Tibial nerve (tissue), 4 donors: ENCODE results near the gene ARID1B. TPM values are rescaled to one million over a fixed set of nuclear protein-coding genes. Genes with fewer than 3 reads are reported as not detected.

Experiments used
- DNase-seq, 2 donors: peaks; one replicate each; pipeline ENCODE4 v3.0.0-alpha.2; 2019; ENCODE audit warnings: low spot score in 2 of 2
- H3K27ac ChIP-seq, 4 donors: fragments of 200-600 bp; sonication (generic) in 3 of 4; one replicate each; pipeline ENCODE4 v1.5.1; 2017 to 2019; ENCODE audit warnings: mild to moderate bottlenecking in 1 of 4
- H3K27me3 ChIP-seq, 2 donors: fragments of 200-600 bp; sonication (generic) in 1 of 2; one replicate each; pipeline versions ENCODE4 v1.5.1 to v1.6.0; 2017 to 2019
- H3K36me3 ChIP-seq, 3 donors: fragments of 200-600 bp; sonication (generic); one replicate each; pipeline ENCODE4 v1.5.1; 2018 to 2019
- H3K4me1 ChIP-seq, 4 donors: fragments of 200-600 bp; sonication (generic) in 3 of 4; one replicate each; pipeline ENCODE4 v1.5.1; 2017 to 2019
- H3K4me3 ChIP-seq, 4 donors: fragments of 200-600 bp; sonication (generic) in 3 of 4; one replicate each; pipeline ENCODE4 v1.5.1; 2017 to 2019; ENCODE audit warnings: mild to moderate bottlenecking in 1 of 4, moderate library complexity in 1 of 4
- H3K9me3 ChIP-seq, 4 donors: fragments of 200-600 bp; sonication (generic) in 3 of 4; one replicate each; pipeline ENCODE4 v1.5.1; 2017 to 2019
- EP300 ChIP-seq, 2 donors: sonication (generic); formaldehyde crosslinking; IDR thresholded peaks; one replicate each; pipeline ENCODE4 v1.6.1; 2017; ENCODE audit warnings: antibody characterized with exemption in 2 of 2, mild to moderate bottlenecking in 1 of 2
- POLR2A ChIP-seq, 2 donors: fragments of 450-650 bp; IDR thresholded peaks; one replicate each; pipeline ENCODE4 v1.6.1; 2017; ENCODE audit warnings: antibody characterized with exemption in 2 of 2, mild to moderate bottlenecking in 2 of 2, moderate library complexity in 2 of 2
- WGBS, 2 donors: methylation state at CpG; one replicate each; pipeline ENCODE4 v1.1.5; 2018; 5-methylcytosine and 5-hydroxymethylcytosine counted together
- total RNA-seq, 4 donors: library from RNA; depleted of rRNA; stranded (reverse); fragments of >200 nt; gene quantifications; one replicate each; pipeline ENCODE4 v1.1.0, GENCODE V29; 2016
- TF ChIP-seq, protein P1 (sequence below), 5 experiments: fragments of 200-600 bp in 3 of 5; fragments of 450-650 bp in 2 of 5; sonication (generic) in 3 of 5; IDR thresholded peaks; one replicate each; pipeline ENCODE4 v1.5.1; 2016 to 2019; ENCODE audit warnings: antibody characterized with exemption in 5 of 5, mild to moderate bottlenecking in 3 of 5, moderate library complexity in 2 of 5

The ARID1B gene
- total RNA-seq, 4 donors from 2014 or later = 91.5 to 123 (median 110) TPM

DNA sequence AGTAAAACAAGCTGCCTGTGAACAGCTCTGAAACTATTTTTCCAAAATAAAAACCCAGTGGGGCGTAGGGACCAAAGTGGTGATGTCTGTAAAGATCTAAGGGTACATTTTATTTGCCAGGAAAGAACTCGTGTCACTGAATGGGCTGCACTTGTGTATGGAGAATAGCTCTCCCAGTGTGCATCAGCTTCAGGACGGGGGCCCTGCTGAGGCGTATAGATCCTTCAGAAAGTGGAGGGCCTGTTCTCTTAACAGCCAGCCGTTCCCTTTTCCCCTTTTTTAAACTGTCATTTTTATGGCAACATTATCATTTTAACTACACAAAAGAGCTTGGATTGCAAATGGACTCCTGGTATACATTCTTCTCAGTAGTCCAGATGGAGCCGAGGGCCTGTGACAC lies 408.8 kb downstream of the ARID1B start:
- H3K27ac ChIP-seq = no peak overlapping the region
- H3K36me3 ChIP-seq = peaks cover 0 to 76% (median 18%) of the 10 kb centered on the region in 3 donors
- no peaks in the 10 kb centered on the region for H3K27me3 ChIP-seq
- TF ChIP-seq EP300 (IDR thresholded peaks at IDR 0.05) (no peak), POLR2A (IDR thresholded peaks at IDR 0.05) (no peak)
- TF ChIP-seq, protein P1, sequence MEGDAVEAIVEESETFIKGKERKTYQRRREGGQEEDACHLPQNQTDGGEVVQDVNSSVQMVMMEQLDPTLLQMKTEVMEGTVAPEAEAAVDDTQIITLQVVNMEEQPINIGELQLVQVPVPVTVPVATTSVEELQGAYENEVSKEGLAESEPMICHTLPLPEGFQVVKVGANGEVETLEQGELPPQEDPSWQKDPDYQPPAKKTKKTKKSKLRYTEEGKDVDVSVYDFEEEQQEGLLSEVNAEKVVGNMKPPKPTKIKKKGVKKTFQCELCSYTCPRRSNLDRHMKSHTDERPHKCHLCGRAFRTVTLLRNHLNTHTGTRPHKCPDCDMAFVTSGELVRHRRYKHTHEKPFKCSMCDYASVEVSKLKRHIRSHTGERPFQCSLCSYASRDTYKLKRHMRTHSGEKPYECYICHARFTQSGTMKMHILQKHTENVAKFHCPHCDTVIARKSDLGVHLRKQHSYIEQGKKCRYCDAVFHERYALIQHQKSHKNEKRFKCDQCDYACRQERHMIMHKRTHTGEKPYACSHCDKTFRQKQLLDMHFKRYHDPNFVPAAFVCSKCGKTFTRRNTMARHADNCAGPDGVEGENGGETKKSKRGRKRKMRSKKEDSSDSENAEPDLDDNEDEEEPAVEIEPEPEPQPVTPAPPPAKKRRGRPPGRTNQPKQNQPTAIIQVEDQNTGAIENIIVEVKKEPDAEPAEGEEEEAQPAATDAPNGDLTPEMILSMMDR (IDR thresholded peaks at IDR 0.05) = no peak
- 81 to 84% methylated on average over 6 of the region's 6 CpGs for WGBS, 2 donors
- no peak overlapping the region for H3K4me3 ChIP-seq
- no peak for DNase-seq
- H3K9me3 ChIP-seq = no peaks in the 10 kb centered on the region
- H3K4me1 ChIP-seq = peaks cover 0 to 25% (median 0%) of the 10 kb centered on the region in 4 donors

DNA sequence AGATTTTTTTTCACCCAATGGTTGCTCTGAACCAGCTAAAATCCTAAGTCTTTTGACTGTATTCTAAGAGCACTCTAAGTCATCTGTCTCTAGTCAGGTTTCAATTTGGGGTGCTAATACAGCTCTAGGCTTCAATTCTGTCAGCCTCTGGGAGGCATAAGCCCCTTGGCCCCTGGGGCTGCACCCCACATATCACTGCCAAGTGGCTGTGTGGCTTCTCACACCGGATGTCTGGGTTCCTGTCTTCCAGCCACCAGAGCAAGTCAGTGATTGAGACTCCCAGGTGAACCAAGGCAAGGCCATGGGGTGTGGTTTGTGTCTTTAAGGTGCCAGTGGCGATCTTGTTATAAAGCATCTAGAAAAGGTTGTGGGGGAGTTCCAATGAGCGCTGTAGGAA lies 409.6 kb downstream of the ARID1B start:
- Histone ChIP-seq H3K4me3 (no peak overlapping the region), H3K4me1 (peaks cover 0 to 25% (median 0%) of the 10 kb centered on the region in 4 donors), H3K9me3 (no peaks in the 10 kb centered on the region), H3K27me3 (no peaks in the 10 kb centered on the region), H3K36me3 (peaks cover 0 to 76% (median 20%) of the 10 kb centered on the region in 3 donors), H3K27ac (no peak overlapping the region)
- DNase-seq = no peak
- TF ChIP-seq POLR2A (IDR thresholded peaks at IDR 0.05) = no peak
- TF ChIP-seq EP300 (IDR thresholded peaks at IDR 0.05) = no peak
- TF ChIP-seq, protein P1 (IDR thresholded peaks at IDR 0.05) = no peak
- 84 to 94% methylated on average over 3 of the region's 3 CpGs for WGBS, 2 donors

DNA sequence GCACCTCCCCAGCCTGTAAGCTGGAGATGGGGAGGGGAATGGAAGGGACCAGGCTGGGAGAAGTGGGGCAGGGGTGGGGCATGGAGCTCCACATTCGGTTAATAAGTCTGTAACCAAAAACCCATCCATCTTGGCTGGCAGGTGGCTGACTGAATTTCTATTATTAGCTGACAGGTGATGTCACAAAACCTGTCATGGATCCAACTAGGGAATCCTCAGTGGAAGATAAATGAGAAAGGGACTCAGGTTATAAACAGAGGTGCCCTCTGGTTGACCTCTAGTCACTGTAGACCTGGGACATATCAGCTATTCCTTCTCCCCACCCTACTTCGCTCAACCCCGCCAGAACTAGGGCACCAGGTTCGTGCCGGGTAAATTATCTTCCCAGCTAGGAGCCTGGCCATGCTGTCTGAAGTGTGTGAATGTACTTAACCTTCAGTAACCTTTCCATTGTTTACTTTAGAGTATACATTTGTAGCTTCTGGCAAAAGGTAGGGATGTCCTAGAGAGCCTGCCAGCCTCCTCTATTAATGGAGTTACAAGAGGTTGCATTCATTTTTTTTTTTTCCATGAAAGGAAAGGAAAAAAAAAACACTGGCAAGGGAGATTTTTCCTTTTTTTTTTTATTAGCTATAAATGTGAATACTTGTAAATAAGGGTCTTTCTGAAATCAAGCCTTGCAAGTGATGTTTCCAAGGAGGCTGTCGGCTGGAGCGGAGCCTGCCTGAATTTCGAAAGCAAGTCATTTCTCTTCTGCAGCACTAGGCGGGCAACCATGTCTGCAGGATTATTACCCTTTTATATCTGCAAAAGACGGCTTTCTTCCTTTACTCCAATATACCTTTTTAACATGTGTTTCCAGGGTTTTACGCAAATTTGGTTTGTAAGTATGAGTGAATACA lies 410.3 kb downstream of the ARID1B start:
- DNase-seq = no peak
- WGBS, 2 donors = 73 to 77% methylated on average over 11 of the region's 11 CpGs
- Histone ChIP-seq H3K4me1 (peaks cover 0 to 25% (median 0%) of the 10 kb centered on the region in 4 donors), H3K27ac (no peak overlapping the region), H3K36me3 (peaks cover 0 to 76% (median 20%) of the 10 kb centered on the region in 3 donors), H3K9me3 (no peaks in the 10 kb centered on the region), H3K27me3 (no peaks in the 10 kb centered on the region), H3K4me3 (no peak overlapping the region)
- TF ChIP-seq EP300 (IDR thresholded peaks at IDR 0.05) = no peak
- no peak for TF ChIP-seq POLR2A (IDR thresholded peaks at IDR 0.05)
- TF ChIP-seq, protein P1 (IDR thresholded peaks at IDR 0.05) = no peak

DNA sequence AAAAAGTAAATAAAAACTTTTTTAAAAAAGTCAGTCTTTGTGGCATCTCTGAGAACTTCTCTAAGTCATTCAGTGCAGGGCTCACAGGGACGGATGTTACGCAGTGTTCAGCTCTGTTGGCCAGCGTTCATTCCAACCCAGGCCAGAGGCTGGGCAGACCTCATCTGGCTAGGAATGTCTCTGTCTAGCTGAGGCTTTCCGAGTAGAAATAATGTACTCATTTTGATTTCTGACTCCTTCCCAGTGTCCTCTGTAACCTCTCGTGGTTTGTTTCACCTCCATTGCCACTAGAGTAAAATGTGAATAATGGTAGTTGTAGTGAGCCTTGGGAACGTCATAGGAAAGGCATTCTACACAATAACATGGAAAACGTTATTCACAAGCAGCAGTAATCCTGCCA lies 411.0 kb downstream of the ARID1B start:
- WGBS, 2 donors = 54% methylated on average over 7 of the region's 7 CpGs
- TF ChIP-seq, protein P1 (IDR thresholded peaks at IDR 0.05) = no peak
- TF ChIP-seq POLR2A (IDR thresholded peaks at IDR 0.05) = no peak
- TF ChIP-seq EP300 (IDR thresholded peaks at IDR 0.05) = no peak
- Histone ChIP-seq H3K36me3 (peaks cover 0 to 74% (median 20%) of the 10 kb centered on the region in 3 donors), H3K4me3 (no peak overlapping the region), H3K27ac (no peak overlapping the region), H3K9me3 (no peaks in the 10 kb centered on the region), H3K4me1 (peaks cover 0 to 22% (median 0%) of the 10 kb centered on the region in 4 donors), H3K27me3 (no peaks in the 10 kb centered on the region)
- no peak for DNase-seq

DNA sequence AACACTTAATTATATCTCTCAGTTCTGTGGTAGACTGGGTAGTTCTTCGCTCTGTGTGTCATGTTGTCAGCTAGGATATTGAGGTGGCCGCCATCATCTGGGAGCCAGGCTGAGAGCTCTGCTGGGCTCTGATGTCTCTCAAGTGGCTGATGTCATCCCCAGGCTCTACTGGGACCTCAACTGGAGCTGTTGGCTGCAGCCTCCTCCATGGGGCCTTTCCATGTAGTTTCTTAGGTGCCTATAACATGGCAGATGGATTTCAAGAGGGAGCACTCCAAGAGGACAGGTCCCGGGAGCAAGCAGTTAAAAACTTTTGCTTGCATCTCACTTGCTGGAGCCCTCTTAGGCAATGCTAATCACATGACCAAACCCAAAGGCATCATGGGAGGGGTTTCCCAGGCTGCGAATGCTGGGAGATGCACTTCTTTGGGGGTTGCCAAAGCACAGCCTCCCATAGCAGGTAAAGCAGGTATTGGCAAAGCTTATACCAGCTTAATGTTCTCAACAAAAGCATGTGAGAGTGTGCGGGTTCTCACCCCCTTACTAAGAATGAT lies 416.3 kb downstream of the ARID1B start:
- WGBS, 2 donors = 96 to 97% methylated on average over 5 of the region's 5 CpGs
- Histone ChIP-seq H3K27ac (no peak overlapping the region), H3K4me1 (peaks cover 0 to 6% (median 0%) of the 10 kb centered on the region in 4 donors), H3K4me3 (no peak overlapping the region), H3K36me3 (peaks cover 0 to 86% (median 23%) of the 10 kb centered on the region in 3 donors), H3K27me3 (no peaks in the 10 kb centered on the region), H3K9me3 (no peaks in the 10 kb centered on the region)
- TF ChIP-seq POLR2A (IDR thresholded peaks at IDR 0.05) (no peak), EP300 (IDR thresholded peaks at IDR 0.05) (no peak)
- TF ChIP-seq, protein P1 (IDR thresholded peaks at IDR 0.05) = no peak
- no peak for DNase-seq
